Right renal cortex interstitium (tissue), 3 donors: ENCODE measurements around the gene P2RY1. TPM values are rescaled to one million over a fixed set of nuclear protein-coding genes. Genes with fewer than 3 reads are reported as not detected.
"Not testable (repeated sequence)": the region's sequence is repeated elsewhere in the genome, so short reads cannot be mapped to it uniquely, and the experiment has no call there.

Experiments used
- DNase-seq, 3 donors: peaks; one replicate each; pipeline ENCODE4 v3.0.0-alpha.2; 2013; ENCODE audit warnings: low read depth in 3 of 3, low spot score in 2 of 3
- polyA plus RNA-seq, 3 donors: library from polyadenylated mRNA; unstranded; fragments of 120-200 nt; gene quantifications; one replicate each; pipeline ENCODE4 v1.2.1, GENCODE V29; 2013; ENCODE audit not compliant: insufficient read length in 3 of 3

P2RY1 gene
- polyA plus RNA-seq, 3 donors: 2.9 to 3.6 (median 3.1) TPM

- peak in 2 of 3 donors; percentile 10 to 24 for DNase-seq
Measured at GRCh38 chr3:152835601-152836102, 721 bp downstream of the P2RY1 start.

- DNase-seq: no peak
Measured at GRCh38 chr3:152836269-152836668, 1.3 kb downstream of the P2RY1 start.

- no peak for DNase-seq
Measured at GRCh38 chr3:152839511-152839910, 4.6 kb downstream of the P2RY1 start.

GRCh38 chr3:152841131-152841530 lies 6.2 kb downstream of the P2RY1 start:
- no peak for DNase-seq

- DNase-seq: no peak
Measured at GRCh38 chr3:152842413-152842812, 7.5 kb downstream of the P2RY1 start.

- no peak for DNase-seq
Measured at GRCh38 chr3:152843955-152844354, 9.0 kb downstream of the P2RY1 start.

- not testable (repeated sequence) for DNase-seq
Measured at GRCh38 chr3:152846572-152847202, 11.8 kb downstream of the P2RY1 start.

GRCh38 chr3:152847599-152847998 lies 12.7 kb downstream of the P2RY1 start:
- DNase-seq: not testable (repeated sequence)

GRCh38 chr3:152849996-152850578 lies 15.2 kb downstream of the P2RY1 start:
- no peak for DNase-seq

- DNase-seq: no peak
Measured at GRCh38 chr3:152853196-152853595, 18.3 kb downstream of the P2RY1 start.

GRCh38 chr3:152857082-152857481 lies 22.2 kb downstream of the P2RY1 start:
- no peak for DNase-seq

GRCh38 chr3:152858170-152858800 lies 23.4 kb downstream of the P2RY1 start:
- no peak for DNase-seq

GRCh38 chr3:152860736-152861135 lies 25.8 kb downstream of the P2RY1 start:
- DNase-seq: no peak

- no peak for DNase-seq
Measured at GRCh38 chr3:152865668-152866245, 30.8 kb downstream of the P2RY1 start.

- no peak for DNase-seq
Measured at GRCh38 chr3:152870027-152870426, 35.1 kb downstream of the P2RY1 start.

GRCh38 chr3:152873314-152873713 lies 38.4 kb downstream of the P2RY1 start:
- DNase-seq: not testable (repeated sequence)

GRCh38 chr3:152874896-152875749 lies 40.2 kb downstream of the P2RY1 start:
- DNase-seq: no peak

- DNase-seq: no peak
Measured at GRCh38 chr3:152879130-152879789, 44.3 kb downstream of the P2RY1 start.

GRCh38 chr3:152879790-152880174 lies 44.9 kb downstream of the P2RY1 start:
- DNase-seq: no peak

GRCh38 chr3:152885076-152885475 lies 50.1 kb downstream of the P2RY1 start:
- no peak for DNase-seq
